Thoracic aorta (tissue), 2 donors: ENCODE results near the gene TRIM40. TPM values are rescaled to one million over a fixed set of nuclear protein-coding genes. Genes with fewer than 3 reads are reported as not detected.

Experiments used
- ATAC-seq: fragments of 150-250 bp; one replicate; pipeline ENCODE4 v1.8.0; 2017; ENCODE audit warnings: low read depth; ENCODE audit not compliant: insufficient number of reproducible peaks, low FRiP score
- DNase-seq: peaks from one replicate; pipeline ENCODE4 v3.0.0-alpha.2; 2020; ENCODE audit warnings: low spot score
- H3K27ac ChIP-seq, 2 donors: fragments of 200-600 bp; sonication (generic); 1 replicate in 1 of 2; 2 replicates in 1 of 2; pipeline ENCODE4 v1.5.1; 2016; ENCODE audit warnings: mild to moderate bottlenecking in 2 of 2, moderate library complexity in 2 of 2
- H3K27me3 ChIP-seq: fragments of 200-600 bp; sonication (generic); replicated peaks from 2 replicates; pipeline ENCODE4 v1.6.0; 2016; ENCODE audit warnings: mild to moderate bottlenecking; ENCODE audit not compliant: insufficient read depth
- H3K36me3 ChIP-seq: fragments of 200-600 bp; sonication (generic); one replicate; pipeline ENCODE4 v1.5.1; 2016
- H3K4me1 ChIP-seq, 2 donors: fragments of 200-600 bp; sonication (generic); 1 replicate in 1 of 2; 2 replicates in 1 of 2; pipeline versions ENCODE4 v1.5.1 to v1.6.0; 2016; ENCODE audit warnings: low read depth in 2 of 2, mild to moderate bottlenecking in 1 of 2; ENCODE audit not compliant: control insufficient read depth in 1 of 2
- H3K4me3 ChIP-seq: fragments of 200-600 bp; sonication (generic); 2 replicates; pipeline ENCODE4 v1.5.1; 2016; ENCODE audit warnings: mild to moderate bottlenecking
- H3K9me3 ChIP-seq: fragments of 200-600 bp; sonication (generic); 2 replicates; pipeline ENCODE4 v1.5.1; 2016
- CTCF ChIP-seq: fragments of 200-600 bp; sonication (generic); IDR thresholded peaks from one replicate; pipeline ENCODE4 v1.5.1; 2019; ENCODE audit warnings: antibody characterized with exemption
- total RNA-seq, 2 donors: library from RNA; depleted of rRNA; stranded (reverse); fragments of >200 nt; gene quantifications; one replicate each; pipeline versions ENCODE4 v1.1.0 to v1.2.3, GENCODE V29; 2016

TRIM40 gene
- total RNA-seq, 2 donors from 2014 or later, result not detected

- H3K36me3 ChIP-seq, result no peaks in the 10 kb centered on the region
- no peaks in the 10 kb centered on the region for H3K9me3 ChIP-seq
- no peak for DNase-seq
- peaks cover 8 to 27% of the 10 kb centered on the region in 2 donors for H3K4me1 ChIP-seq
- TF ChIP-seq CTCF, result no peak
- H3K27me3 ChIP-seq, result peaks cover 18% of the 10 kb centered on the region
- ATAC-seq, result no peak
- peak overlapping the region; percentile 70 for H3K4me3 ChIP-seq
- H3K27ac ChIP-seq, result no peak overlapping the region
Observed at GRCh38 chr6:30103872-30104179, 32.1 kb upstream of the TRIM40 start.

DNA sequence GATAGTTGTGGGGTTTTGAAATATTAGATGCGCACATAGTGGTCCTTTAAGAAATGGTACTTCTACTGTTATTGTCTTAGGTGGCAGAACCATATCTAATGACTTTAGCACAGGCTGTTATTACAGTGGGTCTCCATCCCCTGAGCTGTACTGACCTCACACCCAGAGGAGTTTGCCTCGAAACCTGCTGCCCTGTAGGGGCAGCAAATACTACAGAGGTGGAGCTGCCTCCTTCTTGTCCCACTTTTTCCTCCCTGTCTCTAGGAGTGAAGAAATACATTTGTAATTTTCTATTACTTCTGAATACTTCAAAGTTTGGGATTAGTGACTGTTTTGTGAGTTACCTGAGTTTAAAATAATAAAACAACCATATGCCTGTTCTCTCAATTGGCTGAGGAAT lies 31.3 kb upstream of the TRIM40 start:
- Histone ChIP-seq H3K36me3 (no peaks in the 10 kb centered on the region), H3K9me3 (no peaks in the 10 kb centered on the region), H3K4me1 (peaks cover 8 to 27% of the 10 kb centered on the region in 2 donors), H3K27ac (no peak overlapping the region), H3K27me3 (peaks cover 14% of the 10 kb centered on the region), H3K4me3 (no peak overlapping the region)
- DNase-seq (no peak), ATAC-seq (no peak)
- TF ChIP-seq CTCF, result no peak

DNA sequence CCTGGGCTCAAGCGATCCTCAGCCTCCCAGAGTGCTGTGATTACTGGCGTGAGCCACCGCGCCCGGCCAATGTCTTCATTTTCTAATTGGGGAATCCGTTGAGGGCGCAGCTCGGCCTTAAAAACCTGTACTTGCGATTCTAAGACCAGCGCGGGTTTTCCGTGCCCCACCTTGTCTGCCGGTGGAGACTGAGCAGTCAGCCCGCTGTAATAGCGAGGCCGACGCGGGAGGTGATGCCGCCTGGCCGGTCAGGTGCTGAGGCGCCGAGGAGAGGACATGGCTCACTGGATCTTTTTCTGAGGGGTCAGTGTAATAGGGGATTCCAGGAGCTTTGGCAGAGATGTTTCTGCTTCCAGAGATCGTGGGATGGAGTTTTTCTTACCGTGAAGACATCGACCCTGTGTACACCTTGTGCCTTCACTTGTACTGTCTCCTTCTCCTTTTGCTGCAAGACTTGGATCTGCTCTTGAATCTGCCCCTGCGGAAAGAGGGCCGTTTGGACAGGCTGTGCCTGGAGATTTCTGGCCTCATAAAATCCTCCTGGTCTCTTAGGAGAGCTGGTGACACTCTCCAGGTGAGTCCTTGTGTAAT lies 24.6 kb upstream of the TRIM40 start:
- Histone ChIP-seq H3K27ac (no peak overlapping the region), H3K4me1 (no peaks in the 10 kb centered on the region), H3K27me3 (no peaks in the 10 kb centered on the region), H3K36me3 (no peaks in the 10 kb centered on the region), H3K9me3 (no peaks in the 10 kb centered on the region), H3K4me3 (no peak overlapping the region)
- no peak for TF ChIP-seq CTCF
- DNase-seq (no peak), ATAC-seq (no peak)

DNA sequence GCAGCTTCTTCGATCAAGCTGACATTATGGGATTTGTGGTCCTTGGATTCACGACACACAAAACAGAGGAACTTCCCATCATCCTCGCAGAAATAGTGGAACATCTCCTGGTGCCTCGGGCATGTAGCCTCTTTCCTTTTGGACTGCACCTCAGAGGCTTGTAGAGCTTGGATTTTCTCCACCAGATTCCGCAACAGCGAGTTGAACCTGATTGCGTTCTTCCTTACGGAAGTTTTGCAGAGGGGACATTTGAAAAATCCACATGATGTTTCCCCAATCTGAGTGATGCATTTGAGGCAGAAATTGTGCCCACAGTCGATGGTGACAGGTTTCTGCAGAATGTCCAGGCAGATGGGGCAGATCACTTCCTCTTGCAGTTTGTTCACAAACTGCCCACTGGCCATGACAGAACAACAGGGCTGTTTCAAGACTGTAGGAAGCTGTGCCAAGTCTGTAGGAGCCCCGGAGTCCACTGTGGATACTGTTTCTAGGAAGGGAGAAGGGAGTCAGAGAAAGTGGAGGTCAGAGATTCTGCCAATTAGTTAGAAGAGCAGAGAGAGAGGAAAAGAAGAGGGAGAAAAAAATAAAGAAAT lies 23.4 kb upstream of the TRIM40 start:
- TF ChIP-seq CTCF, result no peak
- Histone ChIP-seq H3K4me1 (no peaks in the 10 kb centered on the region), H3K9me3 (no peaks in the 10 kb centered on the region), H3K27me3 (no peaks in the 10 kb centered on the region), H3K4me3 (no peak overlapping the region), H3K36me3 (no peaks in the 10 kb centered on the region), H3K27ac (no peak overlapping the region)
- ATAC-seq, result no peak
- DNase-seq, result no peak

DNA sequence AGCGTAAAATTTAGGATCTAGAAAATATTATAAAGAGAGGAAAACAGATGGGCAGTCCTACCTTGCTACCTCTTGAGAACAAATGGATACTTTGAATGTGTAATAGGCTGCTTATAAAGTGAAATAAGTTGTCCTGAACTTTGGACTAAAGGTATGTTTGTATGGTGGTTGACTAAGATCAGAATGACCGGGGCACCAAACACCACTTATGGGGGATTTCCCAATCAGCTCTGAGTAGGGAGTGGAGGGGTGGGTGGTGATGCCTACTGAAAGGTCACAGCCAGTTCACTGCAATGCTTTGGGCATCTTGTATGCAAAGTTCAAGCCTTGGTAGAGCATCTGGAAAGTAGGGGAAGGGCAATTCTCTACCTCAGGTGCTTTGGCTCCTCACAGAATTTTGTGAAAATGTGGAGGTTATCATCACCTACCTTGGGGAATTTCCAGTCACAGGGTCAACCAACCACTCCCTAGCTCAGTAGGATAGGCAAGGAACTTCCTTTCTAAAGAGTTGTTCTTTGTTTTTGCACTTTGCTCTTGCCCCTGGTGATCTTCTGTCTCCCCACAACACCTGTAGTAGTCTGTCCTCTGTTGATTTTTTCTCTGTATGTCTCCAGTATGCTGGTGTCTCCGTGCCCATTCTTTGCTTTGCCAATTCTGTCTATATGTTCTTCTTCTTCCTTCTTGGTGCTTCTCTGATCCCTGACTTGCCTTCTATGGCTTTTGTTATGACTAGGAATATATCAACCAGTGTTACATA lies 22.8 kb upstream of the TRIM40 start, which contains the start of gene TRIM31:
Gene TRIM31, minus strand, starts transcription at position 88 of the 757 bp plus-strand sequence. CDS start 285 bp downstream, outside the sequence.
- Histone ChIP-seq H3K9me3 (no peaks in the 10 kb centered on the region), H3K4me1 (no peaks in the 10 kb centered on the region), H3K4me3 (no peak within 1 kb of the TSS), H3K36me3 (no peaks in the 10 kb centered on the region), H3K27me3 (no peaks in the 10 kb centered on the region), H3K27ac (no peak within 1 kb of the TSS)
- no peak for TF ChIP-seq CTCF
- no peak for DNase-seq
- no peak for ATAC-seq
